Hepatocyte (in vitro differentiated cells): ENCODE measurements around the gene RAB11FIP4. TPM values are rescaled to one million over a fixed set of nuclear protein-coding genes. Genes with fewer than 3 reads are reported as not detected.

Source experiments
- DNase-seq: peaks from one replicate; pipeline ENCODE4 v3.0.0-alpha.2; 2016; ENCODE audit warnings: low spot score
- H2AFZ ChIP-seq: fragments of 200-600 bp; sonication (generic); 2 replicates; pipeline ENCODE4 v1.6.0; 2016; ENCODE audit warnings: antibody characterized with exemption, mild to moderate bottlenecking
- H3K27ac ChIP-seq: fragments of 200-600 bp; sonication (generic); 2 replicates; pipeline ENCODE4 v1.5.1; 2016; ENCODE audit warnings: mild to moderate bottlenecking
- H3K27me3 ChIP-seq: fragments of 200-600 bp; sonication (generic); 2 replicates; pipeline ENCODE4 v1.6.1; 2016
- H3K36me3 ChIP-seq: fragments of 200-600 bp; sonication (generic); replicated peaks from 2 replicates; pipeline ENCODE4 v1.5.1; 2016; ENCODE audit warnings: low read depth; ENCODE audit not compliant: insufficient read depth
- H3K4me1 ChIP-seq: fragments of 200-600 bp; sonication (generic); 2 replicates; pipeline ENCODE4 v1.5.1; 2016; ENCODE audit warnings: mild to moderate bottlenecking, moderate library complexity; ENCODE audit not compliant: insufficient read depth
- H3K4me2 ChIP-seq: fragments of 200-600 bp; sonication (generic); 2 replicates; pipeline ENCODE4 v1.6.0; 2016
- H3K4me3 ChIP-seq: fragments of 200-600 bp; sonication (generic); 2 replicates; pipeline ENCODE4 v1.5.1; 2016; ENCODE audit warnings: mild to moderate bottlenecking
- H3K79me2 ChIP-seq: fragments of 200-600 bp; sonication (generic); 2 replicates; pipeline ENCODE4 v1.6.0; 2017; ENCODE audit warnings: mild to moderate bottlenecking
- H3K9me2 ChIP-seq: fragments of 200-600 bp; sonication (generic); replicated peaks from 2 replicates; pipeline ENCODE4 v1.6.0; 2017; ENCODE audit warnings: mild to moderate bottlenecking; ENCODE audit not compliant: insufficient read depth
- H3K9me3 ChIP-seq: fragments of 200-600 bp; sonication (generic); 2 replicates; pipeline ENCODE4 v1.5.1; 2016; ENCODE audit warnings: low read depth, mild to moderate bottlenecking
- H4K20me1 ChIP-seq: fragments of 200-600 bp; sonication (generic); 2 replicates; pipeline ENCODE4 v1.6.0; 2016; ENCODE audit warnings: mild to moderate bottlenecking; ENCODE audit not compliant: insufficient read depth, poor library complexity, severe bottlenecking
- EZH2 ChIP-seq: fragments of 200-600 bp; sonication (generic); IDR thresholded peaks from 2 replicates; pipeline ENCODE4 v1.6.1; 2016; ENCODE audit warnings: antibody characterized with exemption, mild to moderate bottlenecking, borderline replicate concordance
- EZH2phosphoT487 ChIP-seq: fragments of 200-600 bp; sonication (generic); IDR thresholded peaks from one replicate; pipeline ENCODE4 v1.6.1; 2018; ENCODE audit warnings: antibody characterized with exemption, mild to moderate bottlenecking, low read depth, moderate library complexity; ENCODE audit not compliant: unreplicated experiment, severe bottlenecking
- WGBS: methylation state at CpG from one replicate; pipeline ENCODE4 v1.1.6; 2016; ENCODE audit warnings: low lambda C conversion rate; ENCODE audit errors: missing lambda C conversion rate; 5-methylcytosine and 5-hydroxymethylcytosine counted together
- polyA plus RNA-seq: library from polyadenylated mRNA; unstranded; fragments of >200 nt; fragmentation: Nextera tagmentation; extraction: Ambion mirVana; gene quantifications from 2 replicates; pipeline ENCODE4 v1.2.1, GENCODE V29; 2016
- total RNA-seq: library from RNA; depleted of rRNA; stranded (reverse); fragments of >200 nt; gene quantifications from 2 replicates; pipeline ENCODE4 v1.2.3, GENCODE V29; 2014
- TF ChIP-seq, protein P1 (sequence below): fragments of 200-600 bp; sonication (generic); IDR thresholded peaks from 2 replicates; pipeline ENCODE4 v1.5.1; 2016; ENCODE audit warnings: antibody characterized with exemption, mild to moderate bottlenecking; ENCODE audit not compliant: poor library complexity

RAB11FIP4 gene
- total and polyA plus RNA-seq, 2 experiments from 2014 or later = 25.8 to 35.6 TPM

- Histone ChIP-seq H3K79me2 (peaks cover 61% of the 10 kb centered on the region), H4K20me1 (peaks cover 25% of the 10 kb centered on the region), H3K36me3 (no peaks in the 10 kb centered on the region), H3K27ac (no peak overlapping the region), H3K27me3 (no peaks in the 10 kb centered on the region), H3K4me1 (peaks cover 17% of the 10 kb centered on the region), H3K4me2 (no peak overlapping the region), H3K9me3 (no peaks in the 10 kb centered on the region), H3K4me3 (no peak overlapping the region), H3K9me2 (no peaks in the 10 kb centered on the region), H2AFZ (no peak overlapping the region)
- no peak for TF ChIP-seq EZH2phosphoT487
- DNase-seq = no peak
- 91% methylated on average over 9 of the region's 9 CpGs for WGBS
Measured at GRCh38 chr17:31511580-31511979, 120.1 kb downstream of the RAB11FIP4 start.

DNA sequence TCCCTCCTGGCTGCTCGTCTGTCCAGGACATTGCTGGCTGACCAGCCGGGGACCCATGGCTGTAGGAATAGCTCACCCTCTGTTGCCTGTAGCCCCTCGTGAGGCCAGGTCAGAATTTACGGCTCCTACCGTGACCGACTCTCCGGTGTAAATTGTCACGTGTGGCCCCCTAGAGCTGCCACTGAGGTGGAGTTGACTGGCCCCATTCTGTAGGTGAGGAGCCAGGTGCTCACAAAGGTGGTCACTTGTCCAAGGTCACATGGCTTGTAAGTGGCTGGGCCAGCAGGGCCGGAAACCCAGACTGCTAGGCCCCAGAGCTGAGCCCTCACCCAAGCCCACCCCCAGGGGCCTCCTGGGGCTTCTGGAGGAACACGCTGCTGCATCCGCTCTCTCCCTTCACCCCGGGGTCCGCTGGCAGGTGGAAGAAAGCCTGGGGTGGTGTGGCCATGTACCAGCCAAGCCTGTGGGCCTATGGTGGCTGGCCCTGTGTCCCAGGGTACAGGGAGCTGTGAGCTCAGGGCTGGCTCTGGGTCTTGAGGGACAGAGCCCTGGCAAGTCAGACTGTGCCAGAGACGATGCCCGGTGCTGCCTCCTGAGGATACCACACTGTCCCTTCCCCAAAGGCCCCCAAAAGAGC lies 120.7 kb downstream of the RAB11FIP4 start:
- no peaks in the 10 kb centered on the region for H3K9me3 ChIP-seq
- no peaks in the 10 kb centered on the region for H3K9me2 ChIP-seq
- peaks cover 56% of the 10 kb centered on the region for H3K79me2 ChIP-seq
- no peak overlapping the region for H2AFZ ChIP-seq
- no peak overlapping the region for H3K4me2 ChIP-seq
- TF ChIP-seq, protein P1, sequence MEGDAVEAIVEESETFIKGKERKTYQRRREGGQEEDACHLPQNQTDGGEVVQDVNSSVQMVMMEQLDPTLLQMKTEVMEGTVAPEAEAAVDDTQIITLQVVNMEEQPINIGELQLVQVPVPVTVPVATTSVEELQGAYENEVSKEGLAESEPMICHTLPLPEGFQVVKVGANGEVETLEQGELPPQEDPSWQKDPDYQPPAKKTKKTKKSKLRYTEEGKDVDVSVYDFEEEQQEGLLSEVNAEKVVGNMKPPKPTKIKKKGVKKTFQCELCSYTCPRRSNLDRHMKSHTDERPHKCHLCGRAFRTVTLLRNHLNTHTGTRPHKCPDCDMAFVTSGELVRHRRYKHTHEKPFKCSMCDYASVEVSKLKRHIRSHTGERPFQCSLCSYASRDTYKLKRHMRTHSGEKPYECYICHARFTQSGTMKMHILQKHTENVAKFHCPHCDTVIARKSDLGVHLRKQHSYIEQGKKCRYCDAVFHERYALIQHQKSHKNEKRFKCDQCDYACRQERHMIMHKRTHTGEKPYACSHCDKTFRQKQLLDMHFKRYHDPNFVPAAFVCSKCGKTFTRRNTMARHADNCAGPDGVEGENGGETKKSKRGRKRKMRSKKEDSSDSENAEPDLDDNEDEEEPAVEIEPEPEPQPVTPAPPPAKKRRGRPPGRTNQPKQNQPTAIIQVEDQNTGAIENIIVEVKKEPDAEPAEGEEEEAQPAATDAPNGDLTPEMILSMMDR = no peak
- TF ChIP-seq EZH2phosphoT487 = no peak
- TF ChIP-seq EZH2 = no peak
- H3K27ac ChIP-seq = no peak overlapping the region
- H4K20me1 ChIP-seq = peaks cover 25% of the 10 kb centered on the region
- H3K4me1 ChIP-seq = peaks cover 17% of the 10 kb centered on the region
- no peak for DNase-seq
- WGBS = 92% methylated on average over 15 of the region's 15 CpGs
- no peaks in the 10 kb centered on the region for H3K36me3 ChIP-seq
- H3K4me3 ChIP-seq = no peak overlapping the region
- H3K27me3 ChIP-seq = no peaks in the 10 kb centered on the region

DNA sequence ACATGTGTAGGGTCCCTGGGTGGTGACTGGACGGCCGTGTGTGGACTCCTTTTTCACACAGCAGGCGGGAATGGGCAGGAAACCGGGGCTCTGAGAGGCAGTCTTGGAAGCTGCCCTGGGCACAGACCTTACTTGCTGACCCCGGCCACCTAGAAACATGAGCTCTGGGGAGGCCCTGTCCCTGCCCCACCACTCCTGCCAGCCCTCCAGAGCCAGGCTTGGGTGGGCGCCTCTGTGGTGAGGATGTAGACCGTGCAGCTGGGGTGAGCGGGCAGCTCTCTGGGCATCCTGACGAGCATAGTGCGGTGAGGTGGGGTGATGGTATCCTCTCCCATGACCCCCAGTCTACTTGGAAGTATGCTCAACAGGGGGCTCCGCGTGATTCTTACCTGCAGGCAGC lies 121.3 kb downstream of the RAB11FIP4 start:
- no peak for DNase-seq
- Histone ChIP-seq H4K20me1 (peaks cover 21% of the 10 kb centered on the region), H2AFZ (no peak overlapping the region), H3K4me2 (no peak overlapping the region), H3K4me1 (peaks cover 17% of the 10 kb centered on the region), H3K9me3 (no peaks in the 10 kb centered on the region), H3K9me2 (no peaks in the 10 kb centered on the region), H3K27ac (no peak overlapping the region), H3K36me3 (no peaks in the 10 kb centered on the region), H3K79me2 (peaks cover 52% of the 10 kb centered on the region), H3K4me3 (no peak overlapping the region), H3K27me3 (no peaks in the 10 kb centered on the region)
- WGBS = 87% methylated on average over 12 of the region's 12 CpGs
- no peak for TF ChIP-seq EZH2

DNA sequence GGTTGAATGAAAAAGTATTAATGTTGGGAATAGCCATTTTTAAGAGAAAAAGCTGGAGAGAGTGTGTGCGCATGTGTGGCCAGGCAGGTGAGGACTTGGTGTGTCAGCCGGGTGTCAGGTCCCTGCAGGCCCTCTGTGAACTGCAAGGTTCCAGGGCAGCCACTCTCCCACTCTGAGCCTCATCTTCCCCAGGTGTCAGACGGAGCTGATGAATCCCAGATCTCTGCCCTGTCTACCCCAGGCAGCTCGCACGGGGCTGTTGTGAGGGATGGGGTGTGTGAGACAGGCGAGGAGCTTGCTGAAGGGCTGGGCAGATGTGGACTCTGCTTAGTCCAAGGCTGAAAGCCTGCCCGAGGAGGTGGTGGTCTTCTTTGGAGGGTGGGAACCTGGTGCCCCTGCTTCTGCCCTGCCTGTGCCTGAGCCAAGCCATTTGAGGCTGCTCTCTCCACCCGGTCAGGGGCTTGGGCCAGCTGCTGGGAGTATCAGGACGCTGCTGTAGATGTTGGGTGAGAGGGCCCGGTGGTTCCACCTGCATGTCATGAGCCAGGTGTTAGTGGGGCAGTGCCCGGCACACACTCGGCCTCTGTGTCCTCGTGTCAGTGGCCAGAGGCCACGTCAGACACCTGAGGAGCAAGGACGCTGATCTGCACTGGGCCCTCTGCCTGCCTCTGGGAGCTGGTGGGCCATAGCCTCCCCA lies 122.4 kb downstream of the RAB11FIP4 start:
- H4K20me1 ChIP-seq = peaks cover 12% of the 10 kb centered on the region
- H2AFZ ChIP-seq = no peak overlapping the region
- H3K9me2 ChIP-seq = no peaks in the 10 kb centered on the region
- H3K79me2 ChIP-seq = peaks cover 44% of the 10 kb centered on the region
- H3K4me1 ChIP-seq = peaks cover 9% of the 10 kb centered on the region
- no peak for DNase-seq
- H3K9me3 ChIP-seq = no peaks in the 10 kb centered on the region
- no peak for TF ChIP-seq EZH2
- no peak for TF ChIP-seq EZH2phosphoT487
- TF ChIP-seq, protein P1 = no peak
- 76% methylated on average over 15 of the region's 15 CpGs for WGBS
- no peaks in the 10 kb centered on the region for H3K27me3 ChIP-seq
- no peak overlapping the region for H3K27ac ChIP-seq
- no peaks in the 10 kb centered on the region for H3K36me3 ChIP-seq
- H3K4me3 ChIP-seq = no peak overlapping the region
- no peak overlapping the region for H3K4me2 ChIP-seq
